ENCODE measurements around the gene WNT10A. TPM values are rescaled to one million over a fixed set of nuclear protein-coding genes. Genes with fewer than 3 reads are reported as not detected.
A peak's percentile ranks its signal among the peaks of the same experiment; 100 is the strongest.
"Not testable (repeated sequence)": the region's sequence is repeated elsewhere in the genome, so short reads cannot be mapped to it uniquely, and the experiment has no call there.

The WNT10A gene
- total RNA-seq, result 1.5 TPM

- H3K9me3 ChIP-seq (ENCODE audit: low read depth, low read length), result no peaks in the 10 kb centered on the region
- peaks cover 48% of the 10 kb centered on the region for H3K4me1 ChIP-seq (ENCODE audit: insufficient read depth, low read length)
- peaks cover 61% of the 10 kb centered on the region for H3K27me3 ChIP-seq (ENCODE audit: insufficient read depth, low read length)
- peak within 1 kb of the TSS; percentile 26 for H3K4me3 ChIP-seq (ENCODE audit: low read length)
Observed at GRCh38 chr2:218880102-218880858, at the start of gene WNT10A. WNT10A (plus strand) TSS chr2:218880852; CDS start chr2:218880996, 144 bp downstream.

GRCh38 chr2:218831378-218831990 lies 49.2 kb upstream of the WNT10A start, which contains the start of gene PRKAG3:
PRKAG3 (minus strand) TSS chr2:218831803.
- Histone ChIP-seq H3K4me3 (ENCODE audit: low read length) (no peak within 1 kb of the TSS), H3K4me1 (ENCODE audit: insufficient read depth, low read length) (peaks cover 5% of the 10 kb centered on the region), H3K9me3 (ENCODE audit: low read depth, low read length) (no peaks in the 10 kb centered on the region), H3K27me3 (ENCODE audit: insufficient read depth, low read length) (peaks cover 9% of the 10 kb centered on the region)

GRCh38 chr2:218832081-218832480 lies 48.6 kb upstream of the WNT10A start:
- H3K27me3 ChIP-seq (ENCODE audit: insufficient read depth, low read length), result peaks cover 14% of the 10 kb centered on the region
- peaks cover 3% of the 10 kb centered on the region for H3K4me1 ChIP-seq (ENCODE audit: insufficient read depth, low read length)
- peaks cover 2% of the 10 kb centered on the region for H3K9me3 ChIP-seq (ENCODE audit: low read depth, low read length)
- H3K4me3 ChIP-seq (ENCODE audit: low read length), result no peak overlapping the region

- H3K4me1 ChIP-seq (ENCODE audit: insufficient read depth, low read length), result peaks cover 3% of the 10 kb centered on the region
- peaks cover 14% of the 10 kb centered on the region for H3K27me3 ChIP-seq (ENCODE audit: insufficient read depth, low read length)
- H3K9me3 ChIP-seq (ENCODE audit: low read depth, low read length), result peaks cover 7% of the 10 kb centered on the region
Observed at GRCh38 chr2:218832520-218832919, 48.1 kb upstream of the WNT10A start.

GRCh38 chr2:218833023-218833609 lies 47.5 kb upstream of the WNT10A start:
- Histone ChIP-seq H3K4me1 (ENCODE audit: insufficient read depth, low read length) (peaks cover 5% of the 10 kb centered on the region), H3K9me3 (ENCODE audit: low read depth, low read length) (peaks cover 12% of the 10 kb centered on the region), H3K4me3 (ENCODE audit: low read length) (no peak overlapping the region), H3K27me3 (ENCODE audit: insufficient read depth, low read length) (peaks cover 17% of the 10 kb centered on the region)

More at GRCh38 chr2:218832520-218832919, 48.1 kb upstream of the WNT10A start:
- no peak overlapping the region for H3K4me3 ChIP-seq (ENCODE audit: low read length)

GRCh38 chr2:218834685-218835084 lies 46.0 kb upstream of the WNT10A start:
- Histone ChIP-seq H3K9me3 (ENCODE audit: low read depth, low read length) (peaks cover 12% of the 10 kb centered on the region), H3K4me1 (ENCODE audit: insufficient read depth, low read length) (peaks cover 18% of the 10 kb centered on the region), H3K27me3 (ENCODE audit: insufficient read depth, low read length) (peaks cover 22% of the 10 kb centered on the region), H3K4me3 (ENCODE audit: low read length) (no peak overlapping the region)

GRCh38 chr2:218837495-218837894 lies 43.2 kb upstream of the WNT10A start:
- H3K27me3 ChIP-seq (ENCODE audit: insufficient read depth, low read length), result peaks cover 23% of the 10 kb centered on the region
- H3K4me1 ChIP-seq (ENCODE audit: insufficient read depth, low read length), result peaks cover 22% of the 10 kb centered on the region
- H3K9me3 ChIP-seq (ENCODE audit: low read depth, low read length), result peaks cover 12% of the 10 kb centered on the region
- no peak overlapping the region for H3K4me3 ChIP-seq (ENCODE audit: low read length)

- peaks cover 22% of the 10 kb centered on the region for H3K4me1 ChIP-seq (ENCODE audit: insufficient read depth, low read length)
- H3K9me3 ChIP-seq (ENCODE audit: low read depth, low read length), result peaks cover 12% of the 10 kb centered on the region
- H3K4me3 ChIP-seq (ENCODE audit: low read length), result no peak overlapping the region
- peaks cover 23% of the 10 kb centered on the region for H3K27me3 ChIP-seq (ENCODE audit: insufficient read depth, low read length)
Observed at GRCh38 chr2:218839430-218839829, 41.2 kb upstream of the WNT10A start.

GRCh38 chr2:218839888-218840287 lies 40.8 kb upstream of the WNT10A start:
- Histone ChIP-seq H3K4me1 (ENCODE audit: insufficient read depth, low read length) (peaks cover 22% of the 10 kb centered on the region), H3K4me3 (ENCODE audit: low read length) (no peak overlapping the region), H3K9me3 (ENCODE audit: low read depth, low read length) (peaks cover 12% of the 10 kb centered on the region), H3K27me3 (ENCODE audit: insufficient read depth, low read length) (peaks cover 19% of the 10 kb centered on the region)

- H3K9me3 ChIP-seq (ENCODE audit: low read depth, low read length); H3K4me3 ChIP-seq (ENCODE audit: low read length): not testable (repeated sequence)
- H3K27me3 ChIP-seq (ENCODE audit: insufficient read depth, low read length), result peaks cover 12% of the 10 kb centered on the region
- peaks cover 11% of the 10 kb centered on the region for H3K4me1 ChIP-seq (ENCODE audit: insufficient read depth, low read length)
Observed at GRCh38 chr2:218844334-218844733, 36.3 kb upstream of the WNT10A start.

- H3K9me3 ChIP-seq (ENCODE audit: low read depth, low read length); H3K4me3 ChIP-seq (ENCODE audit: low read length); H3K4me1 ChIP-seq (ENCODE audit: insufficient read depth, low read length): not testable (repeated sequence)
- H3K27me3 ChIP-seq (ENCODE audit: insufficient read depth, low read length), result peaks cover 10% of the 10 kb centered on the region
Observed at GRCh38 chr2:218846963-218847362, 33.7 kb upstream of the WNT10A start.

GRCh38 chr2:218849721-218850120 lies 30.9 kb upstream of the WNT10A start:
- Histone ChIP-seq H3K4me1 (ENCODE audit: insufficient read depth, low read length) (peaks cover 10% of the 10 kb centered on the region), H3K9me3 (ENCODE audit: low read depth, low read length) (no peaks in the 10 kb centered on the region), H3K4me3 (ENCODE audit: low read length) (no peak overlapping the region), H3K27me3 (ENCODE audit: insufficient read depth, low read length) (peaks cover 33% of the 10 kb centered on the region)

GRCh38 chr2:218850796-218851195 lies 29.9 kb upstream of the WNT10A start:
- no peaks in the 10 kb centered on the region for H3K9me3 ChIP-seq (ENCODE audit: low read depth, low read length)
- H3K27me3 ChIP-seq (ENCODE audit: insufficient read depth, low read length), result peaks cover 44% of the 10 kb centered on the region
- no peak overlapping the region for H3K4me3 ChIP-seq (ENCODE audit: low read length)
- peaks cover 10% of the 10 kb centered on the region for H3K4me1 ChIP-seq (ENCODE audit: insufficient read depth, low read length)

- Histone ChIP-seq H3K27me3 (ENCODE audit: insufficient read depth, low read length) (peaks cover 49% of the 10 kb centered on the region), H3K4me1 (ENCODE audit: insufficient read depth, low read length) (peaks cover 10% of the 10 kb centered on the region), H3K4me3 (ENCODE audit: low read length) (no peak overlapping the region), H3K9me3 (ENCODE audit: low read depth, low read length) (no peaks in the 10 kb centered on the region)
Observed at GRCh38 chr2:218851286-218851685, 29.4 kb upstream of the WNT10A start.

- H3K9me3 ChIP-seq (ENCODE audit: low read depth, low read length), result no peaks in the 10 kb centered on the region
- peaks cover 10% of the 10 kb centered on the region for H3K4me1 ChIP-seq (ENCODE audit: insufficient read depth, low read length)
Observed at GRCh38 chr2:218852911-218853667, 27.6 kb upstream of the WNT10A start.

More at GRCh38 chr2:218852911-218853667, 27.6 kb upstream of the WNT10A start:
- no peak overlapping the region for H3K4me3 ChIP-seq (ENCODE audit: low read length)
- H3K27me3 ChIP-seq (ENCODE audit: insufficient read depth, low read length), result peaks cover 61% of the 10 kb centered on the region

Measured in mononuclear cell (primary cell).